Prostate gland (tissue), 2 donors: ENCODE data around the gene TVP23B.
"Not testable (repeated sequence)": the region's sequence is repeated elsewhere in the genome, so short reads cannot be mapped to it uniquely, and the experiment has no call there.

ENCODE experiments used
- CTCF ChIP-seq, 4 experiments: fragments of 200-600 bp in 2 of 4; fragments of 450-650 bp in 2 of 4; sonication (generic) in 2 of 4; IDR thresholded peaks; 1 replicate in 3 of 4; 2 replicates in 1 of 4; pipeline ENCODE4 v1.5.1; 2016 to 2019; ENCODE audit warnings: antibody characterized with exemption in 4 of 4, mild to moderate bottlenecking in 2 of 4, moderate library complexity in 2 of 4
- POLR2A ChIP-seq: fragments of 450-650 bp; IDR thresholded peaks from one replicate; pipeline ENCODE4 v1.6.1; 2016; ENCODE audit warnings: antibody characterized with exemption, mild to moderate bottlenecking
- POLR2AphosphoS5 ChIP-seq: sonication (generic); formaldehyde crosslinking; IDR thresholded peaks from one replicate; pipeline ENCODE4 v1.6.1; 2017; ENCODE audit warnings: antibody characterized with exemption

- not testable (repeated sequence) for TF ChIP-seq POLR2AphosphoS5; CTCF (IDR thresholded peaks at IDR 0.05); POLR2A
Observed at GRCh38 chr17:18781805-18782204, 822 bp downstream of the TVP23B start.
